Sigmoid colon (tissue), 7 donors: ENCODE measurements around the gene KIF26B. TPM values are rescaled to one million over a fixed set of nuclear protein-coding genes. Genes with fewer than 3 reads are reported as not detected.

Experiments
- DNase-seq: peaks from one replicate; pipeline ENCODE4 v3.0.0-alpha.2; 2019
- H3K27ac ChIP-seq, 4 donors: fragments of 200-600 bp; sonication (generic); one replicate each; pipeline ENCODE4 v1.5.1; 2016 to 2019; ENCODE audit warnings: mild to moderate bottlenecking in 1 of 4
- H3K27me3 ChIP-seq, 3 donors: fragments of 200-600 bp; sonication (generic); one replicate each; pipeline ENCODE4 v1.5.1; 2019; ENCODE audit warnings: mild to moderate bottlenecking in 1 of 3
- H3K36me3 ChIP-seq, 4 donors: fragments of 200-600 bp; sonication (generic); one replicate each; pipeline ENCODE4 v1.5.1; 2016 to 2019
- H3K4me1 ChIP-seq, 4 donors: fragments of 200-600 bp; sonication (generic); one replicate each; pipeline ENCODE4 v1.5.1; 2017 to 2019
- H3K4me3 ChIP-seq, 4 donors: fragments of 200-600 bp; sonication (generic); one replicate each; pipeline ENCODE4 v1.5.1; 2017 to 2019; ENCODE audit warnings: mild to moderate bottlenecking in 2 of 4, moderate library complexity in 1 of 4
- H3K9me3 ChIP-seq, 4 donors: fragments of 200-600 bp in 3 of 4; sonication (generic) in 3 of 4; one replicate each; pipeline versions ENCODE4 v1.5.1 to v1.6.1; 2013 to 2019
- EP300 ChIP-seq, 4 donors: sonication (generic); formaldehyde crosslinking; IDR thresholded peaks; one replicate each; pipeline ENCODE4 v1.6.1; 2017; ENCODE audit warnings: antibody characterized with exemption in 4 of 4
- POLR2A ChIP-seq, 2 donors: fragments of 450-650 bp; IDR thresholded peaks; one replicate each; pipeline ENCODE4 v1.6.1; 2016; ENCODE audit warnings: antibody characterized with exemption in 2 of 2, mild to moderate bottlenecking in 2 of 2, moderate library complexity in 2 of 2
- POLR2AphosphoS5 ChIP-seq, 4 donors: sonication (generic); formaldehyde crosslinking; IDR thresholded peaks; one replicate each; pipeline ENCODE4 v1.6.1; 2017; ENCODE audit warnings: antibody characterized with exemption in 4 of 4
- WGBS, 2 donors: extraction: QIAGEN DNeasy Blood & Tissue Kit; methylation state at CpG; one replicate each; pipeline ENCODE4 v1.1.7; 2013; 5-methylcytosine and 5-hydroxymethylcytosine counted together
- intact Hi-C: fragments of 100-400 bp; cut with DNase I; formaldehyde crosslinking; loops from one replicate; pipeline ENCODE4 v1.15.1; 2023
- polyA plus RNA-seq, 3 donors: library from polyadenylated mRNA; stranded (reverse); fragments of 200-250 nt; gene quantifications; one replicate each; pipeline ENCODE4 v1.2.3, GENCODE V29; 2013
- total RNA-seq, 4 donors: library from RNA; depleted of rRNA; stranded (reverse); fragments of >200 nt; gene quantifications; one replicate each; pipeline ENCODE4 v1.1.0, GENCODE V29; 2016
- TF ChIP-seq, protein P1 (sequence below), 4 experiments: fragments of 450-650 bp in 3 of 4; fragments of 200-600 bp in 1 of 4; IDR thresholded peaks; one replicate each; pipeline ENCODE4 v1.5.1; 2016 to 2019; ENCODE audit warnings: antibody characterized with exemption in 4 of 4, mild to moderate bottlenecking in 3 of 4, moderate library complexity in 2 of 4
- donor health status: healthy with polysubstance abuse.
- donor health status: Bipolar disorder and iron deficiency.
- donor health status: healthy.

The KIF26B gene
- total and polyA plus RNA-seq, 7 donors, result under 0.01 to 5.5 (median 1.4) TPM; not detected in 1

DNA sequence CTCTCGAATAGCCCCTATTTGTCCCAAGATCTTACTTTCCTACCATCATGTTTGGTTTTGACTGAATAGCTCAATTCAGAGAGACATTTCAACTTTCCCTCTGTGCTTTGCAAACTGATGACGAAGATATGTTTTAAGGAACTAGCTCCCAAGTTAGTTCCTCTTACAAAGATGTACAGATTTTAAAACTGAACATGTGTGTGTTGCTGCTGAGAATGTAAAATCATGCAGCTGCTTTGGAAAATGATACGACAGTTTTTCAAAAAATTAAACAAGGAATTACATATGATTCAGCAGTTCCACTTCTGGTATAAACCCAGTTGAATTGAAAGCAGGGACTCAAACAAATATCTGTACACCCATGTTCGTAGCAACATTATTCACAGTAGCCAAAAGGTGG, 33.6 kb downstream of the KIF26B start:
- Histone ChIP-seq H3K4me1 (no peaks in the 10 kb centered on the region), H3K27me3 (no peaks in the 10 kb centered on the region), H3K9me3 (no peaks in the 10 kb centered on the region), H3K27ac (no peak overlapping the region), H3K4me3 (no peak overlapping the region), H3K36me3 (no peaks in the 10 kb centered on the region)
- no peak for DNase-seq
- 49 to 76% methylated on average over 4 of the region's 4 CpGs for WGBS, 2 donors
- TF ChIP-seq POLR2AphosphoS5 (IDR thresholded peaks at IDR 0.05), result no peak
- no peak for TF ChIP-seq EP300 (IDR thresholded peaks at IDR 0.05)
- no peak for TF ChIP-seq POLR2A (IDR thresholded peaks at IDR 0.05)
- TF ChIP-seq, protein P1, sequence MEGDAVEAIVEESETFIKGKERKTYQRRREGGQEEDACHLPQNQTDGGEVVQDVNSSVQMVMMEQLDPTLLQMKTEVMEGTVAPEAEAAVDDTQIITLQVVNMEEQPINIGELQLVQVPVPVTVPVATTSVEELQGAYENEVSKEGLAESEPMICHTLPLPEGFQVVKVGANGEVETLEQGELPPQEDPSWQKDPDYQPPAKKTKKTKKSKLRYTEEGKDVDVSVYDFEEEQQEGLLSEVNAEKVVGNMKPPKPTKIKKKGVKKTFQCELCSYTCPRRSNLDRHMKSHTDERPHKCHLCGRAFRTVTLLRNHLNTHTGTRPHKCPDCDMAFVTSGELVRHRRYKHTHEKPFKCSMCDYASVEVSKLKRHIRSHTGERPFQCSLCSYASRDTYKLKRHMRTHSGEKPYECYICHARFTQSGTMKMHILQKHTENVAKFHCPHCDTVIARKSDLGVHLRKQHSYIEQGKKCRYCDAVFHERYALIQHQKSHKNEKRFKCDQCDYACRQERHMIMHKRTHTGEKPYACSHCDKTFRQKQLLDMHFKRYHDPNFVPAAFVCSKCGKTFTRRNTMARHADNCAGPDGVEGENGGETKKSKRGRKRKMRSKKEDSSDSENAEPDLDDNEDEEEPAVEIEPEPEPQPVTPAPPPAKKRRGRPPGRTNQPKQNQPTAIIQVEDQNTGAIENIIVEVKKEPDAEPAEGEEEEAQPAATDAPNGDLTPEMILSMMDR (IDR thresholded peaks at IDR 0.05), result no peak
- intact Hi-C loops, result no loop called here

- TF ChIP-seq POLR2A (IDR thresholded peaks at IDR 0.05), result no peak
- no peak for TF ChIP-seq EP300 (IDR thresholded peaks at IDR 0.05)
- TF ChIP-seq, protein P1 (IDR thresholded peaks at IDR 0.05), result no peak
- TF ChIP-seq POLR2AphosphoS5 (IDR thresholded peaks at IDR 0.05), result no peak
- no peak overlapping the region for H3K27ac ChIP-seq
- H3K27me3 ChIP-seq, result no peaks in the 10 kb centered on the region
- DNase-seq, result no peak
- H3K9me3 ChIP-seq, result no peaks in the 10 kb centered on the region
- WGBS, 2 donors, result 87 to 93% methylated on average over 9 of the region's 9 CpGs
- no peak overlapping the region for H3K4me3 ChIP-seq
- H3K36me3 ChIP-seq, result no peaks in the 10 kb centered on the region
- intact Hi-C loops, result no loop called here
- peaks cover 0 to 15% (median 10%) of the 10 kb centered on the region in 4 donors for H3K4me1 ChIP-seq
These were observed 40.6 kb downstream of the KIF26B start for GRCh38 chr1:245195398-245195797.

DNA sequence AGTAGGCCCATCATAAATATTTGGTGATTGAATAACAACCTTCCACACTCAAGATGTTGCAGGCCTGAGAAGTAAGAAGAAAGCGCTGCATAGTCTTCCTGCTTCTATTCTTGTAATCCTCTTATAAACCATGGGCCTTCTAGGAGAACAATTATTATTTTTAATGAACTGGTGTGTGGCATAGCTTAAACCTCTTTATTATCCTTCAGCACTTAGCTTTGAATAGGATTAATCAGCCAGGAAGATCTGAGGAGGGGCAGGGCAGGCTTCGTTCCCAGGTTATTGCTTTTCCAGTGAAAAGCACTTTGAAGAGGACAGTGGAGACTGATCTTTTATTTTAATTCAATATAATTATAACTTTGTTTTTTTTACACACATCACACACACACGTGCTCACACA, 42.3 kb downstream of the KIF26B start:
- Histone ChIP-seq H3K27ac (peak overlapping the region in 1 of 4 donors; percentile 34), H3K4me1 (peaks cover 0 to 15% (median 10%) of the 10 kb centered on the region in 4 donors), H3K27me3 (no peaks in the 10 kb centered on the region), H3K4me3 (no peak overlapping the region), H3K9me3 (no peaks in the 10 kb centered on the region), H3K36me3 (no peaks in the 10 kb centered on the region)
- 55 to 75% methylated on average over 3 of the region's 3 CpGs for WGBS, 2 donors
- intact Hi-C loops, result no loop called here
- TF ChIP-seq, protein P1 (IDR thresholded peaks at IDR 0.05), result no peak
- TF ChIP-seq POLR2AphosphoS5 (IDR thresholded peaks at IDR 0.05), result no peak
- no peak for TF ChIP-seq POLR2A (IDR thresholded peaks at IDR 0.05)
- no peak for TF ChIP-seq EP300 (IDR thresholded peaks at IDR 0.05)
- DNase-seq, result no peak

GRCh38 chr1:245197911-245198379, 43.2 kb downstream of the KIF26B start:
- Histone ChIP-seq H3K27me3 (no peaks in the 10 kb centered on the region), H3K9me3 (no peaks in the 10 kb centered on the region), H3K4me3 (peak overlapping the region in 2 of 4 donors; percentile 22 to 24), H3K4me1 (peaks cover 0 to 15% (median 10%) of the 10 kb centered on the region in 4 donors), H3K36me3 (no peaks in the 10 kb centered on the region), H3K27ac (peak overlapping the region in 2 of 4 donors; percentile 34 to 41)
- TF ChIP-seq POLR2AphosphoS5 (IDR thresholded peaks at IDR 0.05) (no peak), POLR2A (IDR thresholded peaks at IDR 0.05) (no peak), EP300 (IDR thresholded peaks at IDR 0.05) (no peak)
- TF ChIP-seq, protein P1 (IDR thresholded peaks at IDR 0.05), result no peak
- 2% methylated on average over 1 of the region's 1 CpG for WGBS, 2 donors
- DNase-seq, result no peak
- intact Hi-C loops, result no loop called here
